Measurements from ENCODE around the gene CDH11. TPM values are rescaled to one million over a fixed set of nuclear protein-coding genes. Genes with fewer than 3 reads are reported as not detected.
A peak's percentile ranks its signal among the peaks of the same experiment; 100 is the strongest.

CDH11 gene
- total and polyA plus RNA-seq, 2 of the 4 experiments (the other 2 are of a cell fraction): 266 to 601 TPM

DNA sequence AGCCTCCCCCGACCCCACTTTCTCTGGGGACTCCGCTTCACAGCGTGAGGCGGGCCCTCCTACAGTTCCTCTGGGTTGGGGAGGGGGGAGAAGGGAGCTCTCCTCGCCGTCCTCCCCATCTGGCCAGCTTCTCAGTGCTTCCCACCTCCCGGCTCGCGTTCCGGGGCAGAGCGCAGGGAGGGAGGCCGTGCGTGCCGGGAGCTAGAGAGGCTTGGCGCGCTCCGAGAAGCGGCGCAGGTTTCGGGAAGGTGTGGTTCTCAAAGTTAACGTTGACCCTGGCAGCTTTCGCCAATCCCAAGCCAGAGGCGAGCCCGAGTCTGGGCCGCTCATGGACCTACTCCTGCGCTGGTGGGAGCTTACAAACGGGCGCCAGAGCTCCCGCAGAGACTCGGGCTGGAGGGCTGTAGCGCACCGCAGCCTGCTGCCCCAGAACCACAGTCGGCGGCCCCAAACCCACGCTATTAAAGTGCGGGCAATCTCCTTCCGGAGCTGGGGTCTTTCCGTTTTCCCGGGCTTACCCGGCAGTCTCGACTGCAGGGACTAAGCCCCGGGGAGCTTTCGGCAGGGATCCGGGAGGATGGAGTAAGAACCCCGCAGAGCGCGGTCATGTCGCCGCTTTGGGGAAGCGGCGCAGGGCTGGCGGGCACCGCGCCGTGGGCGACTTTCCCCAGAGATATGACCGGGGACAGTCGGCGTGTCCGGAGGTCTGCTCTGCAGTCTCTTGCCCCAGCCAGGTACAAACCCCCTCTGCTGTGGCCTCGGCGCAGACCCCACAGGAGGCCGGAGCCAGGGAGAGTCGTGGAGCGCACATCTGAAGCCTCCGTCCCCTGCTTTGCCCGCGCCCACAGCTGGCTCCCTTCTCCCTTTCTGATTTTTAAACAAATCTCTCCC, 787 bp downstream of the CDH11 start:
- H3K4me2 ChIP-seq (ENCODE audit: low read depth, low read length): peak overlapping the region; percentile 99
- peak overlapping the region; percentile 80 for H3K23ac ChIP-seq (ENCODE audit: low read depth, low read length)
- peak overlapping the region; percentile 92 for H2AK9ac ChIP-seq (replicated peaks; ENCODE audit: low read depth, low read length, poor library complexity)
- ATAC-seq (ENCODE audit: low read depth) (no peak), DNase-seq (peak; percentile 37)
- H2BK20ac ChIP-seq (ENCODE audit: low read depth, low read length): no peak overlapping the region
- H4K91ac ChIP-seq (ENCODE audit: insufficient read depth, low read depth, low read length): peak overlapping the region; percentile 49
- ChIA-PET CTCF (interaction anchor here (0.6 to 1.1 kb wide), 3 partner anchors 24 to 1760 kb away, joined by 3 read pairs; no protein-coding TSS in a partner anchor), POLR2A (ENCODE audit: unreplicated experiment) (interaction anchor here (0.5 to 0.7 kb wide), 2 partner anchors 831 to 949 kb away, joined by 3 read pairs; no protein-coding TSS in a partner anchor)
- H3K27ac ChIP-seq (ENCODE audit: insufficient read depth, low read length): peak overlapping the region; percentile 97
- in situ Hi-C loops (cut with MboI; ENCODE audit: low sequenced_read_pairs): loop anchor here (5.0 to 25.0 kb wide), 4 partner anchors 684 to 1759 kb away; no protein-coding TSS in a partner anchor
- H3K4me1 ChIP-seq (ENCODE audit: control insufficient read depth, insufficient read depth, low read length): peaks cover 8% of the 10 kb centered on the region
- peaks cover 1% of the 10 kb centered on the region for H3K36me3 ChIP-seq (ENCODE audit: control insufficient read depth, insufficient read depth, low read length)
- peak overlapping the region; percentile 96 for H3K4me3 ChIP-seq (ENCODE audit: insufficient read depth, low read depth, low read length)
- no TSS peak for BruUV-seq (replicated peaks)
- no peak overlapping the region for H2BK15ac ChIP-seq (ENCODE audit: low read depth, low read length)
- H3K27me3 ChIP-seq (ENCODE audit: control insufficient read depth, insufficient read depth, low read length): no peaks in the 10 kb centered on the region
- peak overlapping the region; percentile 88 for H3K14ac ChIP-seq (replicated peaks; ENCODE audit: low read depth, low read length)
- peak overlapping the region; percentile 90 for H3K56ac ChIP-seq (ENCODE audit: extremely low read depth, insufficient read depth, low read length)
- peaks cover 39% of the 10 kb centered on the region for H4K20me1 ChIP-seq (ENCODE audit: insufficient read depth, low read length)
- dilution Hi-C loops (cut with HindIII; ENCODE audit: low sequenced_read_pairs, unreplicated experiment): no loop called here
- WGBS, 2 experiments (ENCODE audit: extremely low coverage in 2 of 2, insufficient read length in 1 of 2): 0% methylated on average over 24 of the region's 68 CpGs; no CpG with 5 or more reads in 1 of the 2 experiments
- intact Hi-C loops (cut with micrococcal nuclease): loop anchor here (5.0 to 10.0 kb wide), 9 partner anchors 191 to 1046 kb away; no protein-coding TSS in a partner anchor
- H2AFZ ChIP-seq (replicated peaks; ENCODE audit: low read length, poor library complexity): peak overlapping the region; percentile 89
- peak overlapping the region; percentile 52 for H4K5ac ChIP-seq (ENCODE audit: low read depth, low read length)
- H2BK120ac ChIP-seq (ENCODE audit: low read depth, low read length): peak overlapping the region; percentile 74
- peak overlapping the region; percentile 96 for H2BK5ac ChIP-seq (ENCODE audit: low read depth, low read length, poor library complexity, severe bottlenecking)
- H3K79me1 ChIP-seq (ENCODE audit: low read depth in 1 of 2, low read length in 2 of 2): peaks cover 10 to 41% of the 10 kb centered on the region in 2 experiments
- H3K18ac ChIP-seq (ENCODE audit: low read depth, low read length): peak overlapping the region; percentile 93
- H2AK5ac ChIP-seq (ENCODE audit: low read depth, low read length): peak overlapping the region; percentile 38
- TF ChIP-seq CEBPB (IDR thresholded peaks at IDR 0.05; ENCODE audit: low read depth, low read length): no peak
- TF ChIP-seq BHLHE40 (IDR thresholded peaks at IDR 0.05; ENCODE audit: low read depth, low read length): no peak
- TF ChIP-seq, protein P1, sequence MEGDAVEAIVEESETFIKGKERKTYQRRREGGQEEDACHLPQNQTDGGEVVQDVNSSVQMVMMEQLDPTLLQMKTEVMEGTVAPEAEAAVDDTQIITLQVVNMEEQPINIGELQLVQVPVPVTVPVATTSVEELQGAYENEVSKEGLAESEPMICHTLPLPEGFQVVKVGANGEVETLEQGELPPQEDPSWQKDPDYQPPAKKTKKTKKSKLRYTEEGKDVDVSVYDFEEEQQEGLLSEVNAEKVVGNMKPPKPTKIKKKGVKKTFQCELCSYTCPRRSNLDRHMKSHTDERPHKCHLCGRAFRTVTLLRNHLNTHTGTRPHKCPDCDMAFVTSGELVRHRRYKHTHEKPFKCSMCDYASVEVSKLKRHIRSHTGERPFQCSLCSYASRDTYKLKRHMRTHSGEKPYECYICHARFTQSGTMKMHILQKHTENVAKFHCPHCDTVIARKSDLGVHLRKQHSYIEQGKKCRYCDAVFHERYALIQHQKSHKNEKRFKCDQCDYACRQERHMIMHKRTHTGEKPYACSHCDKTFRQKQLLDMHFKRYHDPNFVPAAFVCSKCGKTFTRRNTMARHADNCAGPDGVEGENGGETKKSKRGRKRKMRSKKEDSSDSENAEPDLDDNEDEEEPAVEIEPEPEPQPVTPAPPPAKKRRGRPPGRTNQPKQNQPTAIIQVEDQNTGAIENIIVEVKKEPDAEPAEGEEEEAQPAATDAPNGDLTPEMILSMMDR (conservative IDR thresholded peaks at IDR 0.05; ENCODE audit: low read depth, low read length): no peak
- peak; percentile 44 for TF ChIP-seq POLR2A (IDR thresholded peaks at IDR 0.05; ENCODE audit: low read depth, low read length)
- no peak for TF ChIP-seq NFE2L2 (IDR thresholded peaks at IDR 0.05; ENCODE audit: low read depth, low read length)
- peaks cover 7% of the 10 kb centered on the region; the same call in 1 of the 2 replicates for H3K9me1 ChIP-seq (ENCODE audit: insufficient read depth, low read length)
- H3K4ac ChIP-seq (ENCODE audit: low read depth, low read length): peak overlapping the region; percentile 74
- no peaks in the 10 kb centered on the region for H3K9me3 ChIP-seq (ENCODE audit: control insufficient read depth, insufficient read depth, low read length)
- H3K9ac ChIP-seq (ENCODE audit: low read depth, low read length): peak overlapping the region; percentile 94
- H4K8ac ChIP-seq (ENCODE audit: low read depth in 2 of 2, low read length in 2 of 2): peak overlapping the region; percentile 19 to 38; a peak in 2 of 4 replicates
